ENCODE measurements around the gene TMEM236. TPM values are rescaled to one million over a fixed set of nuclear protein-coding genes. Genes with fewer than 3 reads are reported as not detected.

TMEM236 gene
- polyA plus RNA-seq, 1 donor (not counting 4 experiments of a cell fraction or from before 2014, with no cell fraction given), result 0.13 TPM

DNA sequence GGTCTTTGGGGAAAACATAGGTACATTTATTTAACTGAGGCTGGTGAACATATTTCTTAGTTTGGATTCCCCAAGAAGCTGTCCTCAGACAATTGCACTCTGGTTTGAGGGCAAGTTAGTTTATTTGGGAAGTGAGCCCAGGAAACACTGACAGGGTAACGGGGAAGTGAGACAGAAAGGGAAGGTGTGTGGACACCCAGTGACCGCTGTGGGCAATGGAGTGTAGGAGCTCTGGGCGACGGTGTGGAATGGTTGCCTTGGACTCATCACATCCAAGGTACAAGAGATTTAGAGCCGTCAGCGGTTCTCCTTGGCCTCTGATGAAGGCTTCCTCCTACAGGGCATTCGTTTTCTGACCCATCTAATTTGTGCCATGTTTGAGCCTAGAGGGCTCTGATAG is 64.2 kb downstream of the TMEM236 start:
- FAIRE-seq (no peak), DNase-seq (ENCODE audit: low read depth, low spot score) (no peak)
- H3K9me3 ChIP-seq (ENCODE audit: control insufficient read depth, low read depth, low read length), result no peaks in the 10 kb centered on the region
- H3K27ac ChIP-seq (ENCODE audit: control insufficient read depth, insufficient read depth, low read length), result no peak overlapping the region
- H2AFZ ChIP-seq (ENCODE audit: control insufficient read depth, low read length), result no peak overlapping the region
- no peak overlapping the region for H3K4me3 ChIP-seq (ENCODE audit: control insufficient read depth in 2 of 3, extremely low read depth in 1 of 3, insufficient read depth in 2 of 3, low read depth in 1 of 3, low read length in 3 of 3)
- TF ChIP-seq CTCF (optimal IDR thresholded peaks at IDR 0.05 in 1 of 3, IDR thresholded peaks at IDR 0.05 in 1 of 3, conservative IDR thresholded peaks at IDR 0.05 in 1 of 3; ENCODE audit: extremely low read depth in 1 of 3, insufficient read depth in 2 of 3, low read length in 3 of 3) (no peak), EZH2 (IDR thresholded peaks at IDR 0.05; ENCODE audit: low read length) (no peak)
- no peak overlapping the region for H3K4me2 ChIP-seq (ENCODE audit: control insufficient read depth, extremely low read depth, insufficient read depth, low read depth, low read length)
- H3K9me1 ChIP-seq (ENCODE audit: control insufficient read depth, extremely low read depth, insufficient read depth, low read length), result no peaks in the 10 kb centered on the region
- H4K20me1 ChIP-seq (ENCODE audit: control insufficient read depth, extremely low read depth, insufficient read depth, low read length), result no peaks in the 10 kb centered on the region
- dilution Hi-C loops (cut with MboI; ENCODE audit: extremely low pct_ligation_motif_present, low sequenced_read_pairs), result no loop called here
- no peaks in the 10 kb centered on the region for H3K27me3 ChIP-seq (ENCODE audit: control insufficient read depth, extremely low read depth, insufficient read depth, low read length)
- no peaks in the 10 kb centered on the region for H3K79me2 ChIP-seq (ENCODE audit: control insufficient read depth, insufficient read depth, low read length)
- no peaks in the 10 kb centered on the region for H3K4me1 ChIP-seq (ENCODE audit: control insufficient read depth, extremely low read depth, insufficient read depth, low read length)
- no peak overlapping the region for H3K9ac ChIP-seq (ENCODE audit: control insufficient read depth, extremely low read depth, insufficient read depth, low read length)
- H3K36me3 ChIP-seq (ENCODE audit: control insufficient read depth in 2 of 2, extremely low read depth in 1 of 2, insufficient read depth in 2 of 2, low read length in 2 of 2), result no peaks in the 10 kb centered on the region

DNA sequence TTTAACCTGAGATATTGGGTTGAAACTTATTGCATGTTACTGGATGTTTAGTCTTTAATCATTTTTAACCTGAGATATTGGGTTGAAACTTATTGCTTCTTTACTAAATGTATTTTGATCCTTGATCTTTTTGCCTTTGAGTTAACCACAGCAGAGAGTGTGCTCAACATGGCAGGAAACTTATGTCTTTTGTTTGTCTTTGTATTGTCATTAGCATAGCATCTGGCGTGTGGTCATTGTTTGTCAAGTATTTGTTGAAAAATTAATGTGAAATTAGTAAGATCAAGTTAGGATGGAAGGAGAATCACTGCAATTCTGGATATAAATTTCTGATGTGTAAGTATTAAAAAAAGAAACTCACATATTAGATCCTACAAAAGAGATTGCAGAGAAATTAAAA is 65.3 kb downstream of the TMEM236 start:
- no peak overlapping the region for H2AFZ ChIP-seq (ENCODE audit: control insufficient read depth, low read length)
- no peaks in the 10 kb centered on the region for H3K36me3 ChIP-seq (ENCODE audit: control insufficient read depth in 2 of 2, extremely low read depth in 1 of 2, insufficient read depth in 2 of 2, low read length in 2 of 2)
- no peaks in the 10 kb centered on the region for H3K79me2 ChIP-seq (ENCODE audit: control insufficient read depth, insufficient read depth, low read length)
- no peak overlapping the region for H3K4me3 ChIP-seq (ENCODE audit: control insufficient read depth in 2 of 3, extremely low read depth in 1 of 3, insufficient read depth in 2 of 3, low read depth in 1 of 3, low read length in 3 of 3)
- no peaks in the 10 kb centered on the region for H3K27me3 ChIP-seq (ENCODE audit: control insufficient read depth, extremely low read depth, insufficient read depth, low read length)
- no peaks in the 10 kb centered on the region for H3K9me1 ChIP-seq (ENCODE audit: control insufficient read depth, extremely low read depth, insufficient read depth, low read length)
- no peaks in the 10 kb centered on the region for H3K9me3 ChIP-seq (ENCODE audit: control insufficient read depth, low read depth, low read length)
- H4K20me1 ChIP-seq (ENCODE audit: control insufficient read depth, extremely low read depth, insufficient read depth, low read length), result no peaks in the 10 kb centered on the region
- H3K9ac ChIP-seq (ENCODE audit: control insufficient read depth, extremely low read depth, insufficient read depth, low read length), result no peak overlapping the region
- H3K4me2 ChIP-seq (ENCODE audit: control insufficient read depth, extremely low read depth, insufficient read depth, low read depth, low read length), result no peak overlapping the region
- H3K27ac ChIP-seq (ENCODE audit: control insufficient read depth, insufficient read depth, low read length), result no peak overlapping the region
- no peak for DNase-seq (ENCODE audit: low read depth, low spot score)
- TF ChIP-seq EZH2 (IDR thresholded peaks at IDR 0.05; ENCODE audit: low read length) (no peak), CTCF (optimal IDR thresholded peaks at IDR 0.05 in 1 of 3, IDR thresholded peaks at IDR 0.05 in 1 of 3, conservative IDR thresholded peaks at IDR 0.05 in 1 of 3; ENCODE audit: extremely low read depth in 1 of 3, insufficient read depth in 2 of 3, low read length in 3 of 3) (no peak)
- no peak for FAIRE-seq
- dilution Hi-C loops (cut with MboI; ENCODE audit: extremely low pct_ligation_motif_present, low sequenced_read_pairs), result no loop called here
- no peaks in the 10 kb centered on the region for H3K4me1 ChIP-seq (ENCODE audit: control insufficient read depth, extremely low read depth, insufficient read depth, low read length)
